Measurements from ENCODE around the gene BRD7. TPM values are rescaled to one million over a fixed set of nuclear protein-coding genes. Genes with fewer than 3 reads are reported as not detected.

Gene BRD7
- total RNA-seq, 1 donor from 2014 or later = 104 TPM

- Mint-ChIP-seq H3K27me3 (no peaks in the 10 kb centered on the region), H3K36me3 (ENCODE audit: insufficient read depth) (no peaks in the 10 kb centered on the region), H3K4me3 (ENCODE audit: low read depth) (no peak within 1 kb of the TSS), H3K9me3 (ENCODE audit: low read depth) (no peaks in the 10 kb centered on the region), H3K27ac (no peak within 1 kb of the TSS), H3K4me1 (ENCODE audit: low read depth) (peaks cover 12% of the 10 kb centered on the region)
- no peak for DNase-seq (ENCODE audit: low spot score, unreplicated experiment)
- TF ChIP-seq CTCF (IDR thresholded peaks at IDR 0.05; ENCODE audit: unreplicated experiment) = no peak
Observed at GRCh38 chr16:50266337-50267091, 102.3 kb downstream of the BRD7 start, which contains the start of gene ADCY7. TSS of gene ADCY7 (plus strand) at chr16:50266551. CDS start at chr16:50288180, 21,629 bp downstream.

Small RNA genes within 50 kb of the gene (microRNA-seq; reads per million reads assigned to microRNA genes)
- not detected for gene MIR6771 (ENCODE audit: borderline number of aligned reads, unreplicated experiment)

Other genes starting within 250 kb of the BRD7 start
- gene TENT4B, start 215.7 kb downstream of the BRD7 start, total RNA-seq = 13.5 TPM in 2 replicates
- 16.8 and 17.0 TPM in 2 replicates for gene ADCY7, start 102.4 kb downstream of the BRD7 start, total RNA-seq
- gene NKD1, start 179.4 kb upstream of the BRD7 start, total RNA-seq = 2.8 and 3.0 TPM in 2 replicates

Data from progenitor cell of endocrine pancreas (in vitro differentiated cells).